ENCODE results near the gene NUCB1.
"Not testable (repeated sequence)": the region's sequence is repeated elsewhere in the genome, so short reads cannot be mapped to it uniquely, and the experiment has no call there.

The NUCB1 gene

GRCh38 chr19:48900477-48901406 is 630 bp downstream of the NUCB1 start:
- H3K4me3 ChIP-seq (ENCODE audit: low read depth, low read length) = peak overlapping the region; percentile 98
- no peak for TF ChIP-seq CTCF (IDR thresholded peaks at IDR 0.05; ENCODE audit: low read depth, low read length)

- H3K4me3 ChIP-seq (ENCODE audit: low read depth, low read length) = not testable (repeated sequence)
Observed at GRCh38 chr19:48902291-48902690, 2.2 kb downstream of the NUCB1 start.

- not testable (repeated sequence) for H3K4me3 ChIP-seq (ENCODE audit: low read depth, low read length)
Observed at GRCh38 chr19:48903788-48904187, 3.7 kb downstream of the NUCB1 start.

- no peak for TF ChIP-seq CTCF (IDR thresholded peaks at IDR 0.05; ENCODE audit: low read depth, low read length)
- no peak overlapping the region for H3K4me3 ChIP-seq (ENCODE audit: low read depth, low read length)
Observed at GRCh38 chr19:48905664-48906063, 5.6 kb downstream of the NUCB1 start.

- TF ChIP-seq CTCF (IDR thresholded peaks at IDR 0.05; ENCODE audit: low read depth, low read length) = no peak
- no peak overlapping the region for H3K4me3 ChIP-seq (ENCODE audit: low read depth, low read length)
Observed at GRCh38 chr19:48906324-48906723, 6.2 kb downstream of the NUCB1 start.

- no peak for TF ChIP-seq CTCF (IDR thresholded peaks at IDR 0.05; ENCODE audit: low read depth, low read length)
- no peak overlapping the region for H3K4me3 ChIP-seq (ENCODE audit: low read depth, low read length)
Observed at GRCh38 chr19:48907671-48908070, 7.6 kb downstream of the NUCB1 start.

- not testable (repeated sequence) for H3K4me3 ChIP-seq (ENCODE audit: low read depth, low read length)
Observed at GRCh38 chr19:48909424-48910077, 9.4 kb downstream of the NUCB1 start.

- no peak overlapping the region for H3K4me3 ChIP-seq (ENCODE audit: low read depth, low read length)
- no peak for TF ChIP-seq CTCF (IDR thresholded peaks at IDR 0.05; ENCODE audit: low read depth, low read length)
Observed at GRCh38 chr19:48910803-48911202, 10.7 kb downstream of the NUCB1 start.
